B cell (primary cell): ENCODE data around the gene NEU4. TPM values are rescaled to one million over a fixed set of nuclear protein-coding genes. Genes with fewer than 3 reads are reported as not detected.

Experiments
- ATAC-seq: fragments of 200-7000 bp; cut with Tn5 transposase; one replicate; pipeline ENCODE4 v1.10.0; 2021; ENCODE audit warnings: low read depth, mild to moderate bottlenecking, moderate number of reproducible peaks, moderate library complexity
- CTCF ChIA-PET: fragments of 350-600 bp; sonication (Branson Sonifier 250); formaldehyde crosslinking; loops from one replicate; lab custom pipeline; 2021; ENCODE audit warnings: antibody characterized with exemption, inconsistent platforms; lab: Charles Lee
- POLR2A ChIA-PET: fragments of 350-600 bp; sonication (Branson Sonifier 250); formaldehyde crosslinking; loops from one replicate; lab custom pipeline; 2021; ENCODE audit warnings: antibody characterized with exemption; lab: Charles Lee
- DNase-seq: peaks from one replicate; pipeline ENCODE4 v3.0.0; 2013
- H2AFZ ChIP-seq: 2 replicates; pipeline ENCODE4 v1.6.1; 2012; ENCODE audit warnings: mild to moderate bottlenecking, low read depth, low read length; ENCODE audit not compliant: insufficient read depth, poor library complexity, severe bottlenecking
- H3K27ac ChIP-seq, 2 donors: 1 replicate in 1 of 2; 2 replicates in 1 of 2; pipeline ENCODE4 v1.5.1; 2012 to 2013; ENCODE audit warnings: low read length in 2 of 2, mild to moderate bottlenecking in 2 of 2, moderate library complexity in 1 of 2
- H3K27me3 ChIP-seq, 4 experiments: fragments of 200-600 bp in 1 of 4; sonication (generic) in 1 of 4; replicated peaks in 1 of 4; 1 replicate in 2 of 4; 2 replicates in 2 of 4; pipeline versions ENCODE4 v1.6.1 to v1.7.0; 2013 to 2016; ENCODE audit warnings: low read length in 3 of 4, mild to moderate bottlenecking in 2 of 4, mixed read lengths in 1 of 4, moderate library complexity in 1 of 4; ENCODE audit not compliant: insufficient read depth in 4 of 4, control insufficient read depth in 3 of 4; ENCODE audit errors: control extremely low read depth in 1 of 4
- H3K36me3 ChIP-seq, 2 experiments: replicated peaks in 1 of 2; 1 replicate in 1 of 2; 2 replicates in 1 of 2; pipeline versions ENCODE4 v1.6.1 to v1.7.1; 2013; ENCODE audit warnings: low read length in 1 of 2; ENCODE audit not compliant: insufficient read depth in 2 of 2, control insufficient read depth in 1 of 2; ENCODE audit errors: control extremely low read depth in 1 of 2, extremely low read depth in 1 of 2
- H3K4me1 ChIP-seq, 2 donors: fragments of 200-600 bp in 1 of 2; sonication (generic) in 1 of 2; 1 replicate in 1 of 2; 2 replicates in 1 of 2; pipeline versions ENCODE4 v1.5.1 to v1.6.1; 2013 to 2017; ENCODE audit warnings: low read length in 2 of 2; ENCODE audit not compliant: control insufficient read depth in 2 of 2, insufficient read depth in 2 of 2
- H3K4me2 ChIP-seq: replicated peaks from 2 replicates; pipeline ENCODE3; 2012; ENCODE audit warnings: mild to moderate bottlenecking, low read depth, low read length; ENCODE audit not compliant: poor library complexity, severe bottlenecking
- H3K4me3 ChIP-seq, 5 experiments: fragments of 200-600 bp in 1 of 5; sonication (generic) in 1 of 5; 1 replicate in 3 of 5; 2 replicates in 2 of 5; pipeline versions ENCODE4 v1.5.1 to v1.7.0; 2011 to 2016; ENCODE audit warnings: low read length in 4 of 5, mild to moderate bottlenecking in 4 of 5, low read depth in 2 of 5, control low read depth in 1 of 5, moderate library complexity in 1 of 5; ENCODE audit not compliant: insufficient read depth in 1 of 5; ENCODE audit errors: control extremely low read depth in 1 of 5, extremely low read depth in 1 of 5
- H3K79me2 ChIP-seq: fragments of 200-600 bp; sonication (generic); one replicate; pipeline ENCODE4 v1.6.0; 2016; ENCODE audit warnings: low read length; ENCODE audit not compliant: control insufficient read depth, insufficient read depth
- H3K9ac ChIP-seq: fragments of 200-600 bp; sonication (generic); 2 replicates; pipeline ENCODE4 v1.6.1; 2017; ENCODE audit warnings: mild to moderate bottlenecking, low read length, moderate library complexity
- H3K9me3 ChIP-seq, 3 donors: one replicate each; pipeline versions ENCODE4 v1.6.1 to v1.7.1; 2013; ENCODE audit warnings: low read length in 2 of 3; ENCODE audit not compliant: control insufficient read depth in 2 of 3, insufficient read depth in 1 of 3; ENCODE audit errors: control extremely low read depth in 1 of 3
- H4K20me1 ChIP-seq: 2 replicates; pipeline ENCODE4 v1.6.0; 2012; ENCODE audit warnings: mild to moderate bottlenecking, low read length; ENCODE audit not compliant: insufficient read depth, control insufficient read depth, poor library complexity, severe bottlenecking
- H3K27ac Mint-ChIP-seq: one replicate; pipeline ENCODE4 v1.8.0; 2021; ENCODE audit warnings: mixed read lengths
- H3K27me3 Mint-ChIP-seq: one replicate; pipeline ENCODE4 v1.8.0; 2021; ENCODE audit warnings: mixed read lengths
- H3K4me1 Mint-ChIP-seq: one replicate; pipeline ENCODE4 v1.8.0; 2021; ENCODE audit warnings: mixed read lengths
- H3K4me3 Mint-ChIP-seq: one replicate; pipeline ENCODE4 v1.8.0; 2021; ENCODE audit warnings: mixed read lengths
- H3K9me3 Mint-ChIP-seq: one replicate; pipeline ENCODE4 v1.8.0; 2022; ENCODE audit warnings: mixed read lengths; ENCODE audit not compliant: insufficient read depth
- EZH2 ChIP-seq: IDR thresholded peaks from 2 replicates; pipeline ENCODE4 v1.6.1; 2012; ENCODE audit warnings: borderline replicate concordance, low read depth, mild to moderate bottlenecking, moderate library complexity, low read length; ENCODE audit not compliant: insufficient read depth, poor library complexity, severe bottlenecking
- WGBS: methylation state at CpG from one replicate; pipeline ENCODE4 v1.1.5; 2013; ENCODE audit warnings: missing lambda C conversion rate; ENCODE audit not compliant: insufficient coverage; 5-methylcytosine and 5-hydroxymethylcytosine counted together
- intact Hi-C: fragments of 100-400 bp; cut with micrococcal nuclease; formaldehyde crosslinking; loops from one replicate; pipeline ENCODE4 v1.10.0; 2022
- polyA plus RNA-seq: library from polyadenylated mRNA; depleted of rRNA; stranded (reverse); fragments of >200 nt; gene quantifications from 2 replicates; pipeline ENCODE4 v1.2.3, GENCODE V29; 2012
- total RNA-seq, 2 donors: library from RNA; stranded (reverse); fragments of 120-200 nt in 1 of 2; gene quantifications; 1 replicate in 1 of 2; 2 replicates in 1 of 2; pipeline versions ENCODE4 v1.2.3 to v1.2.4, GENCODE V29; 2013 to 2022
- TF ChIP-seq, protein P1 (sequence below): fragments of 200-600 bp; IDR thresholded peaks from one replicate; pipeline ENCODE4 v1.8.0; 2022; ENCODE audit warnings: antibody characterized with exemption, mild to moderate bottlenecking

The NEU4 gene
- total and polyA plus RNA-seq, 2 donors (not counting 1 experiment from before 2014, with no cell fraction given): 0.19 TPM; not detected in 1

DNA sequence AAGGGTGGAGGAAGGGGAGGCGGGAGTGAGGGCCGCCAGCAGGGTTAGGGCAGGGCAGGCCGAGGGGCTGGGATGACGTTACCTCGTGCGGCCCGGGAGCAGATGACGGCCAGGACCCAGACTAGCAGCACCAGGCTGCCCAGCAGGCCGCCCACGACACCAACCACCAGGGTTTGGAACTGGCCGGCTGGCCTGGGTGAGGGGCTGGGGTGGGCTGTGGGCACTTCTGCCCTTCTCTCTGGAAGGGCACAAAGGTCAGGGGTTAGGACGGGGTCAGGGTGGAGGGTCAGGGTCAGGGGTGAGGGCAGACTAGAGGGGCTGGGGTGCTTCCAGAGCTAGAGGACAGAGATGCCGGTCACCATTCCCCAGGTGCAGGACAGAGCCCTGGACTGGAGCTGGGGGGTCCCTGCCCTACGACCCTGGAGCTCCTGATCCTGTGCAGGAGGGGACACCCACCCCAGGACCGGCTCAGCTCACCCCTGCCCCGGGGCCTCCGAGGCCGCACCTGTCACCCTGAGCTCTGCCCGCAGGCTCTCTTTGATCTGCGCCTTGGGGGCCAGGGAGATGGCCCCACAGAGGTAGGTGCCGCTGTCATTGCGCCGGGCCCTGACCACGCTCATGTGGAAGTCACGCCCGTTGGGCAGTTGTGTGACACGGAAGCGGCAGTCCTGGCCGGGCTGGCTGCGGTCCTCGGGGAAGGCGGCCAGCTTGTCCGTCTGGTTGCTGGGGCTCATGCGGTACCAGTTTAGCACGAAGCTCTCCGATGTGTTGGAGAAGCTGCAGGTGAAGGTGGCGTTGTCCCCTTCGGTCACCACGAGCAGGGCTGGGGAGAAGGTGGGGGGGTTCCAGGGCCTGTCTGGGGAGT, 43.4 kb downstream of the NEU4 start:
- no peaks in the 10 kb centered on the region for H4K20me1 ChIP-seq
- H3K27ac Mint-ChIP-seq: no peak overlapping the region
- H3K27me3 Mint-ChIP-seq: no peaks in the 10 kb centered on the region
- H3K9ac ChIP-seq: no peak overlapping the region
- no peak overlapping the region for H3K4me2 ChIP-seq
- H2AFZ ChIP-seq: no peak overlapping the region
- no peaks in the 10 kb centered on the region for H3K36me3 ChIP-seq
- H3K4me1 Mint-ChIP-seq: peaks cover 2% of the 10 kb centered on the region
- no peak overlapping the region for H3K4me3 ChIP-seq
- no peaks in the 10 kb centered on the region for H3K9me3 Mint-ChIP-seq
- DNase-seq (no peak), ATAC-seq (no peak)
- ChIA-PET POLR2A (no interaction called here), CTCF (no interaction called here)
- TF ChIP-seq, protein P1, sequence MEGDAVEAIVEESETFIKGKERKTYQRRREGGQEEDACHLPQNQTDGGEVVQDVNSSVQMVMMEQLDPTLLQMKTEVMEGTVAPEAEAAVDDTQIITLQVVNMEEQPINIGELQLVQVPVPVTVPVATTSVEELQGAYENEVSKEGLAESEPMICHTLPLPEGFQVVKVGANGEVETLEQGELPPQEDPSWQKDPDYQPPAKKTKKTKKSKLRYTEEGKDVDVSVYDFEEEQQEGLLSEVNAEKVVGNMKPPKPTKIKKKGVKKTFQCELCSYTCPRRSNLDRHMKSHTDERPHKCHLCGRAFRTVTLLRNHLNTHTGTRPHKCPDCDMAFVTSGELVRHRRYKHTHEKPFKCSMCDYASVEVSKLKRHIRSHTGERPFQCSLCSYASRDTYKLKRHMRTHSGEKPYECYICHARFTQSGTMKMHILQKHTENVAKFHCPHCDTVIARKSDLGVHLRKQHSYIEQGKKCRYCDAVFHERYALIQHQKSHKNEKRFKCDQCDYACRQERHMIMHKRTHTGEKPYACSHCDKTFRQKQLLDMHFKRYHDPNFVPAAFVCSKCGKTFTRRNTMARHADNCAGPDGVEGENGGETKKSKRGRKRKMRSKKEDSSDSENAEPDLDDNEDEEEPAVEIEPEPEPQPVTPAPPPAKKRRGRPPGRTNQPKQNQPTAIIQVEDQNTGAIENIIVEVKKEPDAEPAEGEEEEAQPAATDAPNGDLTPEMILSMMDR: no peak
- TF ChIP-seq EZH2: no peak
- intact Hi-C loops: no loop called here
- H3K4me1 ChIP-seq: no peaks in the 10 kb centered on the region
- H3K79me2 ChIP-seq: no peaks in the 10 kb centered on the region
- no peak overlapping the region for H3K27ac ChIP-seq
- 95% methylated on average over 37 of the region's 39 CpGs for WGBS
- H3K27me3 ChIP-seq: peaks cover 0 to 3% (median 0%) of the 10 kb centered on the region in 4 experiments
- no peaks in the 10 kb centered on the region for H3K9me3 ChIP-seq
- H3K4me3 Mint-ChIP-seq: no peak overlapping the region

DNA sequence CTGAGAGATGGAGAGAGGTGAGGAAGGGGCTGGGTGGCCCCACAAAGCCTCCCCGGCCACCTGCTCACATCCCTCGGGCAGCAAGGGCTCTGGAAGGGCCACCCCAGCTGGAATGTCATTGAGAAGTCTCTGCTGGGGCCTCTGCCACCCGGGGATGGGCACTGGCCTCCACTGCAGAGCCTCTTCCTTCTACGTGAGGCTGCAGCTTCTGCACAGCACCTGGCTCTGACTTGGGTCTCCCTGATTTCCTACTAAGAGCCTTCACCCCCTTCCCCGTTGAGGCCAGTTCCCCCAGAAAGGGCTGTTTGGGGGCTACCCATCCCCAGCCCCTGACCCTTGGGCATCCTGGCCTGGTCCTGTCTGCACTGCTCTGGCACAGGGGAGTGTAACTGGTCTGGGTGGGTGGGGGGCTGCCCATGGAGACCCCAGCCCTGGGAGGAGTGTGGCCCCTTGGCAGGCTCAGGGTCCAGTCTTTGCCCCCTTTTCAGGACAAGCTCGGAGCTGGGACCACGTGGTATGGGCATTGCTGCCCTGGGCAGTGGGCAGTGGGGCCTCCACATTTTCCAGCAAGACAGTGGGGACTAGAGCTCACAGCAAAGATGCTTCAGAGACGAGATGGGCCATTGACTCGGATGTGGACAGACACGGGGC, 44.1 kb downstream of the NEU4 start:
- H3K79me2 ChIP-seq: no peaks in the 10 kb centered on the region
- ChIA-PET CTCF (no interaction called here), POLR2A (no interaction called here)
- H3K4me1 ChIP-seq: peaks cover 0 to 3% of the 10 kb centered on the region in 2 donors
- no peak overlapping the region for H3K9ac ChIP-seq
- Mint-ChIP-seq H3K9me3 (no peaks in the 10 kb centered on the region), H3K4me3 (no peak overlapping the region), H3K27ac (no peak overlapping the region), H3K27me3 (no peaks in the 10 kb centered on the region), H3K4me1 (peaks cover 3% of the 10 kb centered on the region)
- peaks cover 0 to 3% (median 0%) of the 10 kb centered on the region in 4 experiments for H3K27me3 ChIP-seq
- no peaks in the 10 kb centered on the region for H4K20me1 ChIP-seq
- intact Hi-C loops: no loop called here
- ATAC-seq (no peak), DNase-seq (no peak)
- 91% methylated on average over 9 of the region's 10 CpGs for WGBS
- H3K27ac ChIP-seq: no peak overlapping the region
- TF ChIP-seq, protein P1: no peak
- no peak for TF ChIP-seq EZH2
- no peak overlapping the region for H2AFZ ChIP-seq
- H3K4me3 ChIP-seq: no peak overlapping the region
- H3K4me2 ChIP-seq: no peak overlapping the region
- H3K9me3 ChIP-seq: no peaks in the 10 kb centered on the region
- H3K36me3 ChIP-seq: no peaks in the 10 kb centered on the region
